ENCODE results near the gene PLD1.

DNA sequence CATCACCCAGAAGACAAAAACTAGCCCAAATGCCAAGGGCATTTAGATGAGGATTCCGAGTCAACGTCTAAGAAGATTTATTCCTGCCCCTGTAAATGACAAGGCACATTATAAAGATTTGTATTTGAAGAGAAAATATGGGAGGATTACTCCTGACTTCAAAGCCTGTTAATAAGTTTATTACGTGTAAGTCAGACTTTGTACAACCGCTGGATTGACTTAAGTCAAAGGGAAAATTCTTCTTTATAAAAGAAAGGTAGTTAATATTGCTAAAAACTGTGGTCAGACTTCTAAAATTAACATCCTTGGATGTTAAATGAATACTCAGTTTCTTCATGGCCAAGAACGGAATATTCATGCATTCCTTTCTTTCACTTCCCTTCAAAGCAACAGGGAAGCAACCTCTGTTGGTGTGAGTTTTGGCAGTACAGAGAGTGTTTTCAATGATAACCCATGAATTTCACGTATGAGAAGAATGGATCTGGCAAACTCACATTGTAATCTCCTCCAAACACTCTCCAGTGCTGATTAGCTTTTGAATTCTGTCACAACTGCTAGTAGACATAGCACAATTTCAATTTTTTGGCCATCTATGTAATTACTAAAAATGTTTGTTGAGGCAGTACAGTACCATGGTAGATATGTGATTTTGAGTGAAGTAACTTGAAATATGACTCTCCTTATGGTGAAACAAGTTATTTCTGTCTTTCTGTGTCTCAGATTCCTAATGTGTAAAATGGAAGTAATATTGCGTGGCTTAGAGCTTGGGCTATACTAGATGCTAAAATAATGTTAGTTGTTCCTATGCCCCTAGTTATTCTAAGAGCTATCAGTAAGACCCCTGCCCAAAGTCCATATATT, 62.0 kb downstream of the PLD1 start:
- TF ChIP-seq, protein P1, sequence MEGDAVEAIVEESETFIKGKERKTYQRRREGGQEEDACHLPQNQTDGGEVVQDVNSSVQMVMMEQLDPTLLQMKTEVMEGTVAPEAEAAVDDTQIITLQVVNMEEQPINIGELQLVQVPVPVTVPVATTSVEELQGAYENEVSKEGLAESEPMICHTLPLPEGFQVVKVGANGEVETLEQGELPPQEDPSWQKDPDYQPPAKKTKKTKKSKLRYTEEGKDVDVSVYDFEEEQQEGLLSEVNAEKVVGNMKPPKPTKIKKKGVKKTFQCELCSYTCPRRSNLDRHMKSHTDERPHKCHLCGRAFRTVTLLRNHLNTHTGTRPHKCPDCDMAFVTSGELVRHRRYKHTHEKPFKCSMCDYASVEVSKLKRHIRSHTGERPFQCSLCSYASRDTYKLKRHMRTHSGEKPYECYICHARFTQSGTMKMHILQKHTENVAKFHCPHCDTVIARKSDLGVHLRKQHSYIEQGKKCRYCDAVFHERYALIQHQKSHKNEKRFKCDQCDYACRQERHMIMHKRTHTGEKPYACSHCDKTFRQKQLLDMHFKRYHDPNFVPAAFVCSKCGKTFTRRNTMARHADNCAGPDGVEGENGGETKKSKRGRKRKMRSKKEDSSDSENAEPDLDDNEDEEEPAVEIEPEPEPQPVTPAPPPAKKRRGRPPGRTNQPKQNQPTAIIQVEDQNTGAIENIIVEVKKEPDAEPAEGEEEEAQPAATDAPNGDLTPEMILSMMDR (IDR thresholded peaks at IDR 0.05; ENCODE audit: low read depth, low read length): no peak
- TF ChIP-seq POLR2A (IDR thresholded peaks at IDR 0.05; ENCODE audit: extremely low read depth, insufficient read length) (no peak), MYC (IDR thresholded peaks at IDR 0.05; ENCODE audit: low read depth, low read length) (no peak)
- TF ChIP-seq, protein P2, sequence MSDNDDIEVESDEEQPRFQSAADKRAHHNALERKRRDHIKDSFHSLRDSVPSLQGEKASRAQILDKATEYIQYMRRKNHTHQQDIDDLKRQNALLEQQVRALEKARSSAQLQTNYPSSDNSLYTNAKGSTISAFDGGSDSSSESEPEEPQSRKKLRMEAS (IDR thresholded peaks at IDR 0.05; ENCODE audit: low read depth, low read length): no peak

All from NB4 (cell line).